ENCODE measurements around the gene EYS. TPM values are rescaled to one million over a fixed set of nuclear protein-coding genes. Genes with fewer than 3 reads are reported as not detected.

EYS gene
- total RNA-seq: 1 to 10 TPM in 1 of 2 donors, under 1 TPM in 1; 0.18 to 3.5 TPM

DNA sequence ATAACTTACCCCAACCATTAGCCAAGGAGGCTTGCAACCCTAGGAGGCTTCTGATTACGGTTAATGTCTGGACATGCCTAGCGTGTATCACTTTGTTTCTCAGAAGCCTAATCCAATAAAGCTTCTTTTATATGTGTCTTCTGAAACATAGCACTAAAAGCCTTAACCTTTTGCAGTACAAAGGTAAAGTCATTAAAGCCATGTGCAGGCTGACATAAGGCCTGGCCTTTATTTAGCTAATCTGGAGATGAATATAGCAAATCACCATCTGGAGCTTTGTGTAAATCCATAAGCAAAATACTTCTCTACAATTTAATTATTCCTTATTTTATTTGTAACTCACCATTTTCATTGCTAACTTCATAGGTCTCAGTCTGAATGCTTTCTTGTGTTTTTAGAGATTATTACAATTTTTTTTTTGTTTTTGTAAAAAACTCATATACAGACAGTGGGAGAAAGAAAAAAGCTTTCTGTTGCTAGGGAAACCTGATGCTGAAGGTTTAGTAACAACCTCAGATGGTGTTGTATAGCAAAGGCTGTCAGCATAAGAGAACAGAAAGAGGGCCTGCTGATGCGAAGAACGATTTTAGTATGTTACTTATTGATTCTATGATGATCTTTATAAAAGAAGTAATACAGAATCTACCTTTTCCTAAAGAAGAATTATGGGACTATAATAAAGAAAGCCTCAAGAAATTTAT, at the start of gene EYS:
EYS (minus strand) TSS at position 101 of the 701 bp plus-strand sequence. CDS start 211,816 bp downstream, outside the sequence.
- 65% methylated on average over 4 of the region's 4 CpGs for WGBS
- TF ChIP-seq, protein P1, sequence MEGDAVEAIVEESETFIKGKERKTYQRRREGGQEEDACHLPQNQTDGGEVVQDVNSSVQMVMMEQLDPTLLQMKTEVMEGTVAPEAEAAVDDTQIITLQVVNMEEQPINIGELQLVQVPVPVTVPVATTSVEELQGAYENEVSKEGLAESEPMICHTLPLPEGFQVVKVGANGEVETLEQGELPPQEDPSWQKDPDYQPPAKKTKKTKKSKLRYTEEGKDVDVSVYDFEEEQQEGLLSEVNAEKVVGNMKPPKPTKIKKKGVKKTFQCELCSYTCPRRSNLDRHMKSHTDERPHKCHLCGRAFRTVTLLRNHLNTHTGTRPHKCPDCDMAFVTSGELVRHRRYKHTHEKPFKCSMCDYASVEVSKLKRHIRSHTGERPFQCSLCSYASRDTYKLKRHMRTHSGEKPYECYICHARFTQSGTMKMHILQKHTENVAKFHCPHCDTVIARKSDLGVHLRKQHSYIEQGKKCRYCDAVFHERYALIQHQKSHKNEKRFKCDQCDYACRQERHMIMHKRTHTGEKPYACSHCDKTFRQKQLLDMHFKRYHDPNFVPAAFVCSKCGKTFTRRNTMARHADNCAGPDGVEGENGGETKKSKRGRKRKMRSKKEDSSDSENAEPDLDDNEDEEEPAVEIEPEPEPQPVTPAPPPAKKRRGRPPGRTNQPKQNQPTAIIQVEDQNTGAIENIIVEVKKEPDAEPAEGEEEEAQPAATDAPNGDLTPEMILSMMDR (IDR thresholded peaks at IDR 0.05): no peak
- no peak for TF ChIP-seq POLR2A (IDR thresholded peaks at IDR 0.05)
- no peak for DNase-seq (ENCODE audit: low spot score)

DNA sequence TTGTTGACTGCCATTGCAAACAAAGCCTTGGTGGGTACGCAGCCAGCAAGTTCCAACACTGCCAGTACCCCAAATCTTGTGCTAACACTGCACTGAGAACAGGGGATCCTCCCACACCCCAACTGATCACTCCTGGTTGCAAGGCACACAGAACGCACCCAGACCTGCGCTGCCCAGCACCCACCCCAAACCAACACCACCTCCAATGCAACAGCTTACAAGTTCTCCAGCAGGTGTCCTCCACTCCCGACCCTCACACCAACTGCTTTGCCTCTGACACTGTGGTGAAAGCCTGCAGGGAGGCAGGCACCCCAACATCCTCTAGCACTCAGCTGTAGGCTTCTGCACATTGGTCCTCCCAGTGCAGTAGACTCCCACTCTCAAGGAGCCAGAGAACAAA, 39.3 kb upstream of the EYS start:
- Histone ChIP-seq H3K27ac (no peak overlapping the region), H3K36me3 (no peaks in the 10 kb centered on the region), H3K4me1 (replicated peaks) (no peaks in the 10 kb centered on the region), H3K9me3 (no peaks in the 10 kb centered on the region), H3K4me3 (no peak overlapping the region), H3K27me3 (replicated peaks; ENCODE audit: insufficient read depth) (no peaks in the 10 kb centered on the region)
- DNase-seq (ENCODE audit: low spot score): no peak
- no peak for TF ChIP-seq POLR2A (IDR thresholded peaks at IDR 0.05)
- TF ChIP-seq POLR2AphosphoS5 (IDR thresholded peaks at IDR 0.05): no peak
- TF ChIP-seq, protein P1 (IDR thresholded peaks at IDR 0.05): no peak
- 74% methylated on average over 4 of the region's 4 CpGs for WGBS
- intact Hi-C loops (cut with DNase I): no loop called here

More for the DNA sequence above, at the start of gene EYS:
- no peak within 1 kb of the TSS for H3K4me3 ChIP-seq
- no peaks in the 10 kb centered on the region for H3K4me1 ChIP-seq (replicated peaks)
- no peaks in the 10 kb centered on the region for H3K36me3 ChIP-seq
- H3K27me3 ChIP-seq (replicated peaks; ENCODE audit: insufficient read depth): no peaks in the 10 kb centered on the region
- H3K27ac ChIP-seq: no peak within 1 kb of the TSS
- intact Hi-C loops (cut with DNase I): no loop called here
- no peaks in the 10 kb centered on the region for H3K9me3 ChIP-seq

DNA sequence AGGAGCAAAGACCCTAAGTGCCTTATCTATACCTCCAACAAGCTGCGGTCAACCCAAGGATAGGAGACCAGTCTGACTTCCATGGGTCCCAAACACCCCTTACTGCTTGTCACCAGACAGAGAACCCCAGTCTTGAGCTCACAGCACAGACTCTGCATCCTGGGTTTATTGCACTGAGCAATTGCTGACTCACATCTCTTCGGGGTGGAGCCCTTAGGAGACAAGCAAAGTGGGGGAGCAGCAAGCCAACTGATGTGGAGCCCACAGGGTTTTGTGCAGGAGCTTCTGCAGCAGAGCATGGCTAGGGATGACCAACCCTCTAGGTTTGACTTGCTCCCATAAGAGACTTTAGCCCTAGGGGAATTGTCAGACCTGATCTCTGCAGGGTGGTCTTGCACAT, 38.6 kb upstream of the EYS start:
- TF ChIP-seq POLR2AphosphoS5 (IDR thresholded peaks at IDR 0.05): no peak
- TF ChIP-seq, protein P1 (IDR thresholded peaks at IDR 0.05): no peak
- TF ChIP-seq POLR2A (IDR thresholded peaks at IDR 0.05): no peak
- no peak for DNase-seq (ENCODE audit: low spot score)
- no peak overlapping the region for H3K27ac ChIP-seq
- WGBS: 92% methylated on average over 2 of the region's 2 CpGs
- H3K4me1 ChIP-seq (replicated peaks): no peaks in the 10 kb centered on the region
- no peaks in the 10 kb centered on the region for H3K36me3 ChIP-seq
- H3K27me3 ChIP-seq (replicated peaks; ENCODE audit: insufficient read depth): no peaks in the 10 kb centered on the region
- no peaks in the 10 kb centered on the region for H3K9me3 ChIP-seq
- intact Hi-C loops (cut with DNase I): no loop called here
- H3K4me3 ChIP-seq: no peak overlapping the region

DNA sequence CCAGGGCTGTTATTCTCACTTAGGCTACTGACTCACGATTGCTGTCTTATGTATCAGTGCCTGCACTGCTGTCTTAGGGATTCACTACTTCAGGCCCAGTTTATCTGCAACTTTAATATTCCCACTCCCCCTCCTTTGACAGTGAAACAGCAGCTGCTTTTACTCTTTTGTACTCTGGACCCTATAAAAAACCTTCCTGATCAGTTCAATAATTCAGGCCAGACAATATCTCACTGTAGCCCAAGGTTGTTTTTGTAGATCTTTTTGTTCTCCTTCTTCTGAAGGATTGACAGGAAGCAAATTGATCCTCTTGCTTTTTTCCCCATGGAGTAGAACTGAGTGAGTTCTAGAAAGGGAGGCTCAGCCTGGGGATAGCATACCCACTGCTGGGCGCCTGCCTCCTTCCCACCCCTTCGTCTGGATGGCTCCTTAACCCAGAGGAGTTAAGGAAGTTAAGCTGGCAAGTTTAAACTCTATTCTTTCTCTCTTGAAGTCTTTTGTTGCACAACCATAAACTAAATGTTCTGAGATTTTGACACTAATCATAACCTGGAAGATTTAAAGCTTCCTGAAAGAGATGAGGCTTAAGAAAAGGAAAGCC, 22.0 kb upstream of the EYS start:
- no peak overlapping the region for H3K27ac ChIP-seq
- H3K4me1 ChIP-seq (replicated peaks): no peaks in the 10 kb centered on the region
- H3K27me3 ChIP-seq (replicated peaks; ENCODE audit: insufficient read depth): no peaks in the 10 kb centered on the region
- no peak for DNase-seq (ENCODE audit: low spot score)
- no peak overlapping the region for H3K4me3 ChIP-seq
- H3K9me3 ChIP-seq: no peaks in the 10 kb centered on the region
- no peaks in the 10 kb centered on the region for H3K36me3 ChIP-seq
- TF ChIP-seq, protein P1 (IDR thresholded peaks at IDR 0.05): no peak
- TF ChIP-seq POLR2A (IDR thresholded peaks at IDR 0.05) (no peak), POLR2AphosphoS5 (IDR thresholded peaks at IDR 0.05) (no peak)
- intact Hi-C loops (cut with DNase I): no loop called here
- WGBS: 49% methylated on average over 3 of the region's 3 CpGs

DNA sequence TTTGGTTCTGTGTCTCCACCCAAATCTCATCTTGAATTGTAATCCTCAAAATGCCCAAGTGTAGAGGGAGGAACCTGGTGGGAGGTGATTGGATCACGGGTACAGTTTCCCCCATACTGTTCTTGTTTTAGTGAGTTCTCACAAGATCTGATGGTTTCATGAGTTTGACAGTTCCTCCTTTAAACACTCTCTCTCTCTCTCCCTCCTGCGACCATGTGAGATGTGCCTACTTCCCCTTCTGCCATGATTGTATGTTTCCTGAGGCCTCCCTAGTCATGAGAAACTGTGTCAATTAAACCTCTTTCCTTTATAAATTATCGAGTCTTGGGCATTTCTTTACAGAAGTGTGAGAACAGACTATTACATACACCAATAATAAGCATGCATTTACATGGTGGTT, 12.1 kb upstream of the EYS start:
- Histone ChIP-seq H3K27ac (no peak overlapping the region), H3K27me3 (replicated peaks; ENCODE audit: insufficient read depth) (no peaks in the 10 kb centered on the region), H3K4me1 (replicated peaks) (no peaks in the 10 kb centered on the region), H3K36me3 (no peaks in the 10 kb centered on the region), H3K9me3 (no peaks in the 10 kb centered on the region), H3K4me3 (no peak overlapping the region)
- intact Hi-C loops (cut with DNase I): no loop called here
- TF ChIP-seq POLR2A (IDR thresholded peaks at IDR 0.05) (no peak), POLR2AphosphoS5 (IDR thresholded peaks at IDR 0.05) (no peak)
- TF ChIP-seq, protein P1 (IDR thresholded peaks at IDR 0.05): no peak
- WGBS: 71% methylated on average over 3 of the region's 3 CpGs
- no peak for DNase-seq (ENCODE audit: low spot score)
